Measurements from ENCODE around the gene KRT79.

Gene KRT79

GRCh38 chr12:52834727-52835001 is 553 bp upstream of the KRT79 start:
- Mint-ChIP-seq H3K36me3 (ENCODE audit: low read depth) (no peaks in the 10 kb centered on the region), H3K9me3 (no peaks in the 10 kb centered on the region), H3K4me3 (no peak overlapping the region), H3K4me1 (peaks cover 12% of the 10 kb centered on the region), H3K27ac (no peak overlapping the region), H3K27me3 (ENCODE audit: low read depth, poor library complexity) (peaks cover 20% of the 10 kb centered on the region)
- no peak for DNase-seq
- TF ChIP-seq CTCF (IDR thresholded peaks at IDR 0.05): no peak

GRCh38 chr12:52832985-52833905 is 866 bp downstream of the KRT79 start:
- no peak overlapping the region for H3K4me3 Mint-ChIP-seq
- peaks cover 16% of the 10 kb centered on the region for H3K27me3 Mint-ChIP-seq (ENCODE audit: low read depth, poor library complexity)
- no peaks in the 10 kb centered on the region for H3K36me3 Mint-ChIP-seq (ENCODE audit: low read depth)
- H3K4me1 Mint-ChIP-seq: peaks cover 8% of the 10 kb centered on the region
- no peaks in the 10 kb centered on the region for H3K9me3 Mint-ChIP-seq
- TF ChIP-seq CTCF (IDR thresholded peaks at IDR 0.05): no peak
- no peak overlapping the region for H3K27ac Mint-ChIP-seq
- DNase-seq: no peak

GRCh38 chr12:52832451-52832850 is 1.7 kb downstream of the KRT79 start:
- TF ChIP-seq CTCF (IDR thresholded peaks at IDR 0.05): no peak
- H3K4me3 Mint-ChIP-seq: no peak overlapping the region
- peaks cover 8% of the 10 kb centered on the region for H3K4me1 Mint-ChIP-seq
- peaks cover 14% of the 10 kb centered on the region for H3K27me3 Mint-ChIP-seq (ENCODE audit: low read depth, poor library complexity)
- H3K9me3 Mint-ChIP-seq: no peaks in the 10 kb centered on the region
- no peak overlapping the region for H3K27ac Mint-ChIP-seq
- DNase-seq: no peak
- no peaks in the 10 kb centered on the region for H3K36me3 Mint-ChIP-seq (ENCODE audit: low read depth)

GRCh38 chr12:52831251-52831650 is 2.9 kb downstream of the KRT79 start:
- Mint-ChIP-seq H3K27me3 (ENCODE audit: low read depth, poor library complexity) (peaks cover 19% of the 10 kb centered on the region), H3K27ac (no peak overlapping the region), H3K36me3 (ENCODE audit: low read depth) (no peaks in the 10 kb centered on the region), H3K4me3 (no peak overlapping the region), H3K4me1 (peaks cover 6% of the 10 kb centered on the region), H3K9me3 (no peaks in the 10 kb centered on the region)
- TF ChIP-seq CTCF (IDR thresholded peaks at IDR 0.05): no peak
- no peak for DNase-seq

- H3K4me3 Mint-ChIP-seq: no peak overlapping the region
- H3K27ac Mint-ChIP-seq: no peak overlapping the region
- H3K9me3 Mint-ChIP-seq: no peaks in the 10 kb centered on the region
- no peaks in the 10 kb centered on the region for H3K4me1 Mint-ChIP-seq
- H3K36me3 Mint-ChIP-seq (ENCODE audit: low read depth): no peaks in the 10 kb centered on the region
- peaks cover 27% of the 10 kb centered on the region for H3K27me3 Mint-ChIP-seq (ENCODE audit: low read depth, poor library complexity)
- no peak for DNase-seq
- TF ChIP-seq CTCF (IDR thresholded peaks at IDR 0.05): no peak
These were observed 3.9 kb downstream of the KRT79 start for GRCh38 chr12:52829986-52830770.
